HG03095 (cell line): ENCODE results near the gene HIBCH.
"Not testable (repeated sequence)": the region's sequence is repeated elsewhere in the genome, so short reads cannot be mapped to it uniquely, and the experiment has no call there.

Experiments
- ATAC-seq: cut with Tn5 transposase; IDR thresholded peaks from one replicate; pipeline ENCODE4 v1.9.1; 2021; ENCODE audit warnings: moderate library complexity; ENCODE audit not compliant: unreplicated experiment

Gene HIBCH

GRCh38 chr2:190311893-190312634, 7.6 kb downstream of the HIBCH start:
- no peak for ATAC-seq

- no peak for ATAC-seq
These were observed 11.6 kb downstream of the HIBCH start for GRCh38 chr2:190308031-190308430.

- no peak for ATAC-seq
These were observed 15.2 kb downstream of the HIBCH start for GRCh38 chr2:190304404-190304803.

- ATAC-seq = no peak
These were observed 16.0 kb downstream of the HIBCH start for GRCh38 chr2:190303647-190304046.

- ATAC-seq = no peak
These were observed 17.6 kb downstream of the HIBCH start for GRCh38 chr2:190302052-190302451.

GRCh38 chr2:190301032-190301431, 18.6 kb downstream of the HIBCH start:
- ATAC-seq = no peak

DNA sequence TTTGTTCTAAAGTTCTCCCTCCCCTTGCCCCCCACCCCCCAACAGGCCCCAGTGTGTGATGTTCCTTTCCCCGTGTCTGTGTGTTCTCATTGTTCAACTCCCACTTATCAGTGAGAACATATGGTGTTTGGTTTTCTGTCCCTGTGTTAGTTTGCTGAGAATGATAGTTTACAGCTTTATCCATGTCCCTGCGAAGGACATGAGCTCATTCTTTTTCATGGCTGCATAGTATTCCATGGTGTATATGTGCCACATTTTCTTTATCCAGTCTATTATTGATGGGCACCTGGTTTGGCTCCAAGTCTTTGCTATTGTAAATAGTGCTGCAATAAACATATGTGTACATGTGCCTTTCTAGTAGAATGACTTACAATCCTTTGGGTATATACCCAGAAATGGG, 21.7 kb downstream of the HIBCH start:
- not testable (repeated sequence) for ATAC-seq

DNA sequence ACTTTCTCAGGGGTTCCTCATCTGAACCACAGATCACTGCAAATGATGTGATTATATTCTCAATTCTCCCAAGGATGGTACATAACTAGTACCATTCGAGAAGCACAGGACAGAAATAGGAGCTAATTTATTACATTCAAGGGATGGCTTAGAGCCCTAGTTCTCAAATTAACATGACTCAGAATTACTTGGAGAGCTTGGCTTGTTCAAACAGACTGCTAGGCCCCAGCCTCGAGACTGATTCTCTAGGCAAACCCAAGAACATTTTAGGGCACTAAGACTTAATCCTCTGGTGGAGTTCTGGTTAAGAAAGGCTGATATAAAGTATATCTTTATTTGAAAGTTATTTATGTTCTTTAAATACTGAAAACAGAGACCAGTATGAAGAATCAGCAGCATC, 35.8 kb downstream of the HIBCH start:
- no peak for ATAC-seq

DNA sequence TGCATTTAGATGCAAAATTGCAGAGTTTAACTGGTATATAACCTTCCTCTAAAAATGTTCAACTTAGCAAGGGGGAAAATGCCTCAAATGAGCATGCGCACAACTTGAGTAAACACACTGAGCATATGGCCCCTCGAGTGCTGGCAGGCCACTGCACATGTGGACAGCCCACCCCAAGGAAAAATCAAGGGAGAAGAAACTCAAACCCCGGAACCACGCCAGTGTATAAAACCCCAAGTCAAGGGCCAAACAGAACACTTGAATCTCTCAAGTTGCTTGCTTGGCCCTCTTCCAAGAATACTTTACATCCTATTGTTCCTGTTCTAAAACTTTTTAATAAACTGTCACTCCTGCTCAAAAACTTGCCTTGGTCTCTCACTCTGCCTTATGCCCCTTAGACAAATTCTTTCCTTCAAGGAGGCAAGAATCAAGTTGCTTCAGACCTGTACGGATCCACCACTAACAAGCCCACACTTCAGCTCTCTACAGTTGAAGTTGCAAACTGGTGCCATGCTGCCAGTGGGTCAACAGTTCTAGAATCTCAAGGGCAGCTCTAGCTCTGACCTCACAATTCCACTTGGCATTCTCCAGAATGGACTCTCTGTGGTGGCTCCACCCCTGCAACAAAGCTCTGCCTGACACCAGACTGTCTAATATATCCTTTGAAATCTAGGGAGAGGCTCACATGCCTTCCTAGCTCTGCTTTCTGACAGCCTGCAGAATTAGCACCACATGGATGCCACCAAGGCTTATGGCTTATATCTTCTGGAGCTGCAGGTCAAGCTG, 38.9 kb downstream of the HIBCH start:
- no peak for ATAC-seq

DNA sequence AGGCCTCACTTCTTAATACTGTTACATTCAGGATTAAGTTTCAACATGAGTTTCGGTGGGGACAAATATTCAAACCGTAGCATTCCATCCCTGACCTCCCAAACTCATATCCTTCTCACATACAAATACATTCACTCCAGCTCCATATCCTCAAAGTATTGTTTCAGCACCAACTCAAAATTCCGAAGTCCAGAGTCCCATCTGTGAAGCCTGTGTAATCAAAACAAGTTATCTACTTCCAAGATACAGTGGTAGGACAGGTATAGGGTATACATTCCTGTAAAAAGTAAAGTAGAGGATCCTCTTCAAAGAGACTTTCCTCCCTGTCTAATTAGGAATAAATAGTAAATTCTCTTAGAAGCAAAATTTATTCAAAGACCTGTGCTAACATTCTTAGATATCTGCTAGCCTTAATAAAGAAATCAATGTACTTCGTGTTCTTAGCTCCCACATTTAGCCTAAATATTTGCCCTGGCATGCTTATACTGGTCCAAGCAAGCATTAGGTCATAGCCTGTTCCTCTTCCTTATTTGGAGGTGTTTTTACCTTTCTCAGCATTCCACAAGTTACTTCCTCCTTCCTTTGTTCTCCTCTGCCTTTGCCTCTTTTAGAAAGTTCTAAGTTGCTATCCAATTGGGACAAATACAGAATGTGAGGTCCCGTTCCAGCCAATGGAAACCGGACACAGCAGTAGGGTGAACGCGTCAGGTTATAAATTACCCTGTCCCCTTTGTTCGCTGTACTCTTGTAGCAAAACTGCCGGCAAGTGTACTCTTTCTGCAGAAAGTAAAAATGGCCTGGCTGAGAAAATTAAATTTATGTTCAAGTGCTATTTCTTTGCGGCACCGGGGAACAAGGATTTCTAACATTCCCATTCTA, 40.1 kb downstream of the HIBCH start:
- ATAC-seq = not testable (repeated sequence)

DNA sequence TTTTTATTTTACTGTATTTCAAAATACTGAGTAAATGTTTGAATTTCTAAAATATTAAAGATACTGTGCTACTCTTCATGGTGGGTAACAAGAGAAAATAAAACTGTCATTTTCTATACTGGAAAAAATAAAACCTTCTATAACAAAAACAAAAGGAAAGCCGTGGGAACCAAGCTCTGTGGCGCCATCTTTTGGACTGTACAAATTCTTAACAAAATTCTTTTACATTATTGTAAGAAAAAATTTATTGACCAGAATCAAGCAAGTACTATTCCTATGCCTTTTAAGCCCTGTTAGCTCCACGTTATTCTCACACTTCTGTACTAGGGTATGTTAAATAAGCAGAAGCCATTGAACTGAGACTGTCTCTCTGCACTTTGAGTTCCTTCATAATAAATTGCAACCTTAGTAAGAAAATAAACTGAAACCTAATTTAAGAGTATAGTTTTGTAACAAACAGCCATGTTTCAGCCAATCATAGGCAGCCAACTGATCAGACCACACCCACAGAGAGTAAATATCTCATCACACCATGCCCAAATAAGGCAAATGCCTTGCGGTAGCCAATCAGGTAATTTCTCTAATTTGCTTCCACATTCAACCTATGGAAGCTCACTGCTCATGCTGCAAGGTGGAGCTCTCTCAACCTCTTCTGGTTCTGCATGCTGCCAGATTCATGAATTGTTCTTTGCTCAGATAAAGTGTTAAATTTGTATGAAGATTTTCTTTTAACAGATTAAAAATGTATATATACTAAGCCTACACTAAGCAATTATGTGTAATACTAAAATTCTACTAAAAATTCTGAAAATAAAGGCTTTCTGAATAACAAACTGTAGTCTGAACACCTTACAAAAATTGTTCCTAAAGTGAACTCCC, 42.2 kb downstream of the HIBCH start:
- no peak for ATAC-seq

DNA sequence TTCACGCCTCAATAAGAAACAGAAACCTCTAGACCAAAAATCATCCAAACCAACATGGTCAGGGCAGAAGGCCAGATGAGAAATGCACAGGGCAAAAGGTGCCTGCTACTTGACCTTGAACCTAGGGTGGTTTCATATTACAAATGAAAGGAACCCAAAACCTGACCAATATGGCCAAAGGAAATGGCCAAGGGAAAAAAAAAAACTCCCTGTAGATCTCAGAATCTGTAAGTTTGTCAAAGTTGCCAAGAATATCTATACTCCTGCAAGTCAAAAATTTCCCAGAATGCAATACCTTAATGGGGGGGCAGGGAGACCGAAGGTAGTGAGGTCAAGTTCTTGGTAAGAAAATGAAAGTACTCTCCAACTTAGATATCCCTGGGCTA, 47.2 kb downstream of the HIBCH start:
- no peak for ATAC-seq

DNA sequence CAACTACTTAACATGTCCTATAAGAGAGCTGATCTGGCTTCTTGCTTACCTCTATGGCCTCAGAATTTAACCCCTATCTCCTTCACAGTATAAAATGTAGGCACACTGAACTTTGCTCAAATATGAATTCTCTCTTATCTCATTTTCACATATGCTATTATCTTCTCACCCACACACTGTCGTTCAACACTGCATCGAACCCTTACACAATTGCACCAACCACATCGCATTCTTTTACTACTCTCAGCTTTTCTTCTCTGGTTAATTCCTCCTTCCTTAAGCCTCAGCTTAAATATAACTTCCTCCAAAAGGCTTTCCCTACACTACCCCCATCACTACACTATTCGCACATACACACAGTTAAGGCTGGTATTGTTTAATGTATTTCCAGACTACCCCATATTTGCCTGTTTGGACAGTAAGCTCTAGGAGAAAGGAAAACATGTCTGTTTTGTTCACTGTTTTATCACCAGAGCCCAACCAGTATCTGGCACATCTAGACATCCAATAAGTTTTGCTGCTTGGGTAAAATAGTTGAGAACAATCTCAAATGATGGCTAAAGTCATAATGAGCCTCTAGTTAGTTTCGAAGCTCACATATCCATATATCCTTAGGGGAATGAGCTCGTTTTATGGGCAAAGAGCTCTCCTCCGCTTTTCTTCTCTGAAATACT, 47.7 kb downstream of the HIBCH start:
- ATAC-seq = no peak

GRCh38 chr2:190270298-190270697, 49.3 kb downstream of the HIBCH start:
- ATAC-seq = no peak

GRCh38 chr2:190269699-190270098, 49.9 kb downstream of the HIBCH start:
- ATAC-seq = not testable (repeated sequence)

- no peak for ATAC-seq
These were observed 52.3 kb downstream of the HIBCH start for GRCh38 chr2:190267302-190267701.

- ATAC-seq = no peak
These were observed 53.3 kb downstream of the HIBCH start for GRCh38 chr2:190266314-190266713.

- no peak for ATAC-seq
These were observed 57.8 kb downstream of the HIBCH start for GRCh38 chr2:190261851-190262250.

DNA sequence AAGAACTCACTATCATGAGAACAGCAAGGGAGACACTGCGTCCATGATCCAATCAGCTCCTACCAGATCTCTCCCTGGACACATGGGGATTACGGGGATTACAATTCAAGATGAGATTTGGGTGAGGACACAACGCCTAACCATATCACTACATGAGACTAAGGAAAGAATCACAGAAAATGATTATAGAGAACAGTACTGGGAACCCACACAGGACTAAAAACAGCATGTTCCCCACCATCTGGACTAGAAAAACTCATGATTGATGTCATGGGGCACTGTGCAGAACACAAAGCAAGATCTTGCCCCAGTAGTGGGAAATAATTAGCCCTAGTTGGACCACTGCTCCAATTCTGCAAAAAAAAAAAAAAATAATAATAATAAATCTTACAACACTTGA, 63.5 kb downstream of the HIBCH start:
- no peak for ATAC-seq

DNA sequence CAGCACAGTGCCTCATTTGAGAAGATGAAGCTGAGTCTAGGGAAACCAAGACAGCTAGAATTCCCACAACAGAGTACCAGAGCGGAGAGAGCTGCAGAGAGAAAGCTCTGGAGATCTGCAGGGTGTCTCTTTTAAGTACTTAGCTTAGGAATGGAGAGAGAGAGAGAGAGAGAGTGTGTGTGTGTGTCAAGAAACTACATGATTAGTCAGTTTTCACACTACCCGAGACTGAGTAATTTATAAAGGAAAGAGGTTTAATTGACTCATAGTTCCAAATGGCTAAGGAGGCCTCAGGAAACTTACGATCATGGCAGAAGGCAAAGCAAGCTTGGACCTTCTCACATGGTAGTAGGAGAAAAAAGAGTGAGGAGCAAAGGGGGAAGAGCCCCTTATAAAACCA, 64.0 kb downstream of the HIBCH start:
- no peak for ATAC-seq
